Breast epithelium (tissue), 3 donors: ENCODE measurements around the gene TMEM38A. TPM values are rescaled to one million over a fixed set of nuclear protein-coding genes. Genes with fewer than 3 reads are reported as not detected.

Experiments
- total RNA-seq, 3 donors: library from RNA; depleted of rRNA; stranded (reverse); fragments of >200 nt; gene quantifications; one replicate each; pipeline ENCODE4 v1.1.0, GENCODE V29; 2016

TMEM38A gene
- total RNA-seq, 3 donors from 2014 or later, result 2.9 to 5.0 (median 3.1) TPM

Other genes with a start within 250 kb of the TMEM38A start
- 10 to 100 TPM; 17.3 to 40.2 (median 31.8) TPM for gene EPS15L1, start 189.2 kb upstream of the TMEM38A start, total RNA-seq
- not detected for gene CALR3, start 165.0 kb upstream of the TMEM38A start, total RNA-seq
- gene C19orf44, start 164.7 kb upstream of the TMEM38A start, total RNA-seq, result 10 to 100 TPM in 1 of 3 donors, 1 to 10 TPM in 2; 5.9 to 11.1 (median 6.4) TPM
- 1 to 10 TPM; 6.7 to 9.2 (median 8.0) TPM for gene CHERP, start 118.7 kb upstream of the TMEM38A start, total RNA-seq
- 10 to 100 TPM; 33.0 to 44.9 (median 39.2) TPM for gene SLC35E1, start 88.7 kb upstream of the TMEM38A start, total RNA-seq
- gene MED26, start 32.9 kb upstream of the TMEM38A start, total RNA-seq, result 1 to 10 TPM; 5.6 to 10.0 (median 7.5) TPM
- 100 to 1,000 TPM; 111 to 167 (median 142) TPM for gene SMIM7, start 995 bp upstream of the TMEM38A start, total RNA-seq
- 1 to 10 TPM in 1 of 3 donors, under 1 TPM in 1, not detected in 1; 0.33 to 1.6 TPM for gene NWD1, start 58.7 kb downstream of the TMEM38A start, total RNA-seq
- 10 to 100 TPM; 43.2 to 88.5 (median 48.1) TPM for gene SIN3B, start 168.3 kb downstream of the TMEM38A start, total RNA-seq
- gene F2RL3, start 227.9 kb downstream of the TMEM38A start, total RNA-seq, result 10 to 100 TPM in 1 of 3 donors, 1 to 10 TPM in 1, under 1 TPM in 1; 0.32 to 27.5 (median 4.2) TPM